ENCODE results near the gene CHPT1.
"Not testable (repeated sequence)": the region's sequence is repeated elsewhere in the genome, so short reads cannot be mapped to it uniquely, and the experiment has no call there.

The CHPT1 gene

DNA sequence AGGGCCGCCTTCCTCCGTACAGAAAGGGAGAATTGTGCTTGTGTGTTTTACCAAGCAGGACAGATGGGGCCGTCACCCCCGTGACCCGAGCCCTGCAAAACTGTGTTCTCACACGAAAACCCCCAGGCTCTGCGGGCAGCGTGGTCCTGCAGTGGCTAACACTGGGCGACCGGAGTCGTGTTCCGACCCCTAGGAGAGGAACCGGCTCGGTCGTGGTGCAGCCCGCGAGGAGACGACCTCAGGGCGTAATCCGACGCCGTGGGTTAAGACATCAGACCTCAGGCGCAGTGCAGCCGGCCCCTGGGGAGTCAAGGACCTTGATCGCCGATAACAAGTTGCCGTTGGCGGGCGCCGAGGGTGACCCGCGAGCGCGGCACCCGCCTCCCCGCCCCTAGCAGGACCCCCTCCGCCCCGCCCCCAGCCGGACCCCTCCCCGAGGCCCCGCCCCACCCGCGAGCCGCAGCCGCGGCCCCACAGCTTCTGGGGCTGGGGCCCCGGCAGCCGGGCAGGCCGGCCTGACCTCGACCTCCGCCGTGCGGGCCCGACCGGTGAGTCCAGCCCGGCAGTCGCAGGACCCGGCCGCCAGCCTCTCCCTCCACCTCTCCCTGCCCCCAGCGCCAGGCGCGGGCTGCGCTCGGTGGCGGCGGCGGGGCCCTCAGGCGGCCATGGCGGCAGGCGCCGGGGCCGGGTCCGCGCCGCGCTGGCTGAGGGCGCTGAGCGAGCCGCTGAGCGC is at the start of gene CHPT1:
Gene CHPT1 (plus strand): TSS at position 444 of the 733 bp plus-strand sequence. CDS start 222 bp downstream, at position 666.
- DNase-seq (ENCODE audit: low read depth in 2 of 2), result peak; percentile 30 to 49

- DNase-seq (ENCODE audit: low read depth in 2 of 2), result no peak
Observed at GRCh38 chr12:101647711-101648110, 49.7 kb upstream of the CHPT1 start.

- DNase-seq (ENCODE audit: low read depth in 2 of 2), result no peak
Observed at GRCh38 chr12:101648195-101648594, 49.2 kb upstream of the CHPT1 start.

- DNase-seq (ENCODE audit: low read depth in 2 of 2), result no peak
Observed at GRCh38 chr12:101650346-101651117, 46.9 kb upstream of the CHPT1 start.

GRCh38 chr12:101653030-101653429 is 44.4 kb upstream of the CHPT1 start:
- no peak for DNase-seq (ENCODE audit: low read depth in 2 of 2)

- no peak for DNase-seq (ENCODE audit: low read depth in 2 of 2)
Observed at GRCh38 chr12:101653503-101653902, 43.9 kb upstream of the CHPT1 start.

- DNase-seq (ENCODE audit: low read depth in 2 of 2), result no peak
Observed at GRCh38 chr12:101654442-101654841, 43.0 kb upstream of the CHPT1 start.

DNA sequence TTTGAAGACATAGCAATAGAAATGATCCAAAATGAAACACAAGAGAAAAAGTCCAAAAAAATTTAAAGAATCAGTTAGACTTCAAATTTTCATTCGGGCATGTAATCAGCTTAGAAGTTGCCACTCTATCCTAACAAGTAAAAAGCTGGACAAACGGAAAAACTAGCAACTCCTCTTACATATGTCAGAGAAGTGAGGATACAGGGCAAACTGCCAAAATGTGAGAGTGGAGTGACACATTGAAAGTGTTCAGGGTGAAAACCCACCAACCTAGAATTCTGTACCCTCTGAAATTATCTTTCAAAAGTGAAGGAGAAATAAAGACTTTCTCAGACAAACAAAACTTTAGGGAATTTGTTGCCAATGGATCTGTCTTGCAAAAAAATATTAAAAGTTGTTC is 42.0 kb upstream of the CHPT1 start:
- no peak for DNase-seq (ENCODE audit: low read depth in 2 of 2)

DNA sequence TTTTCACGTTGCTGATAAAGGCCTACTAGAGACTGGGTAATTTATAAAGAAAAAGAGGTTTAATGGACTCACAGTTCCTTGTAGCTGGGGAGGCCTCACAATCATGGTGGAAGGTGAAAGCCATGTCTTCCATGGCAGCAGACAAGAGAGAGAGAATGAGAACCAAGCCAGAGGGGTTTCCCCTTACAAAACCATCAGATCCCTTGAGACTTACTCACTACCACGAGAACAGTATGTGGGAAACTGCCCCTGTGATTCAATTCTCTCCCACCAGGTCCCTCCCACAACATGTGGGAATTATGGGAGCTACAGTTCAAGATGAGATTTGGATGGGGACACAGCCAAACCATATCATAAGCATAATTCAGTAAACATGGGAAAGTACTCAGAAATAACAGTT is 36.8 kb upstream of the CHPT1 start:
- not testable (repeated sequence) for DNase-seq (ENCODE audit: low read depth in 2 of 2)

DNA sequence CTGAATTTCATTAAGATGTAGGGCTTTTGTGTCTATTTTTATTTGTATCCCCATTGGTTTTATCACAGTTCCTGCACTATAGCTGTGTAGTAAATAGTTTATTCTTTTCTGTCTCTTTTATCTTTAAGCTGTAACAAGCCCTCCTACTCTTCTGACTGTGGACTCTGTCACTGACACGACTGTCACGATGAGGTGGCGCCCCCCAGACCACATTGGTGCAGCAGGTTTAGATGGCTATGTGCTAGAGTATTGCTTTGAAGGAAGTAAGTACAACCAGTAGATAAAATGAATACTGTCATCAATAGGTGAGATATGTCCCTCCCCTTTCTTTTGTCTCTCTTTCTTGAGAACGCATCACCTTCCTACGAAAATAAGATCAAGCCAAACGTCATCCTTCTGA is 34.1 kb upstream of the CHPT1 start:
- no peak for DNase-seq (ENCODE audit: low read depth in 2 of 2)

GRCh38 chr12:101664992-101665391 is 32.4 kb upstream of the CHPT1 start:
- no peak for DNase-seq (ENCODE audit: low read depth in 2 of 2)

GRCh38 chr12:101666052-101666728 is 31.2 kb upstream of the CHPT1 start:
- no peak for DNase-seq (ENCODE audit: low read depth in 2 of 2)

DNA sequence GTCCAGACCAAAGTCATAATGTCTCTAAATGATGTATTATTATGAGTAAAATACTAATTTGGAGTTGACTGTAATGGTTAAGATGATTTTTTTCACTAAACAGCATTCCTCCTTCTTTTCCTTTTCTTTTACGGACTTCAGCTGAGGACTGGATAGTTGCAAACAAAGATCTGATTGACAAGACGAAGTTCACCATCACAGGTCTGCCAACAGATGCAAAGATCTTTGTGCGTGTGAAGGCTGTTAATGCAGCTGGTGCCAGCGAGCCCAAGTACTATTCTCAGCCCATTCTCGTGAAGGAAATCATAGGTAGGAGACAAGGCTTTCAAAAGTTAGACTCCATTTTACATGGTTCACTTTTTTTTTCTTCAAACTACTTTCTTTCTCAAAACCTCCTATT is 29.8 kb upstream of the CHPT1 start:
- no peak for DNase-seq (ENCODE audit: low read depth in 2 of 2)

GRCh38 chr12:101670007-101670671 is 27.3 kb upstream of the CHPT1 start:
- no peak for DNase-seq (ENCODE audit: low read depth in 2 of 2)

- no peak for DNase-seq (ENCODE audit: low read depth in 2 of 2)
Observed at GRCh38 chr12:101671157-101671791, 26.2 kb upstream of the CHPT1 start.

DNA sequence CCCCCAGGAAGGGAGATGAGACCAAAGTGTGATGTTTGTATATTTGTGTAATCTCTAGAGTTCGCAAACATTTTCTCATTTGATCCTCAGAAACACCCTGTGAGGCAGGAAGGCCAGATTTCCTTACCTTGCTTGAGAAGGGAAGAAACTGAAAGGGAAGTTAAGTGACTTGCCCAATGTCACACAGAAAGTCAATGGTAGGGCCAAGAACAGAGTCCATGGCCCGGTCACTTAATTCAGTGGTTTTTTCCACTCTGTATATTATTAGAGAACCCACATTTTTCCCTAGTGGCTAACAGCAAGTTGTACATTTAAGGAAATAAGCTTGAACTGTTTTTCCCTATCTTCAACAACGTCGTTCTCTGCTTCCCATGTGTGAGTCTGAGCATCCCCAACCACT is 25.6 kb upstream of the CHPT1 start:
- DNase-seq (ENCODE audit: low read depth in 2 of 2), result no peak

- no peak for DNase-seq (ENCODE audit: low read depth in 2 of 2)
Observed at GRCh38 chr12:101675555-101675954, 21.9 kb upstream of the CHPT1 start.

- DNase-seq (ENCODE audit: low read depth in 2 of 2), result not testable (repeated sequence)
Observed at GRCh38 chr12:101676497-101676896, 20.9 kb upstream of the CHPT1 start.

GRCh38 chr12:101678081-101678480 is 19.4 kb upstream of the CHPT1 start:
- no peak for DNase-seq (ENCODE audit: low read depth in 2 of 2)

DNA sequence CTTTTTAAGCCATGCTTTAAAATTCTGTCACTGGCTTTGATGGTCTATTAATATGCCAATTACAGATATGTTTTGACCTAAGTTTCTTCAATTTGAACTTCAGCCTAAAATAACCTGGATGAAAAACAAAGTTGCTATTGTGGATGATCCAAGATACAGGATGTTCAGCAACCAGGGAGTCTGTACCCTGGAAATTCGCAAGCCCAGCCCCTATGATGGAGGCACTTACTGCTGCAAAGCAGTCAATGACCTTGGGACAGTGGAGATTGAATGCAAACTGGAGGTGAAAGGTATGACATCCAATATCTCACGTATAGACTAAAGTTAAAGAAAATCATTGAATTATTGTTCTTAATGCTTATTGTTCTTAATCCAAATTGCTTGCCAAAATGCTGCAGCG is 17.2 kb upstream of the CHPT1 start:
- no peak for DNase-seq (ENCODE audit: low read depth in 2 of 2)

GRCh38 chr12:101680647-101681046 is 16.8 kb upstream of the CHPT1 start:
- no peak for DNase-seq (ENCODE audit: low read depth in 2 of 2)

DNA sequence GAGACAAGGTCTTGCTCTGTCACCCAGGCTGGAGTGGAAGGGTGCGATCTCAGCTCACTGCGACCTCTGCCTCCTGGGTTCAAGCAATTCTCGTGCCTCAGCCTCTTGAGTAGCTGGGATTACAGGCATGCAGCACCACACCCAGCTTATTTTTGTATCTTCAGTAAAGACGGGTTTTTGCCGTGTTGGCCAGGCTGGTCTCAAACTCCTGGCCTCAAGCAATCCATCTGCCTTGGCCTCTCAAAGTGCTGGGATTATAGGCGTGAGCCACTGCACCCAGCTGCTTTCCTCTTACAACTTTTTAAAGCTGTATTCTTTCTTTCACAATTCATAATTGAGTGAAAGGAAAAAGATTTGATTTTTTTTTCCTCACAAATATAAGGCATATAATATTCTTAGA is 15.8 kb upstream of the CHPT1 start:
- not testable (repeated sequence) for DNase-seq (ENCODE audit: low read depth in 2 of 2)

Data from stimulated activated CD4-positive, alpha-beta T cell treated with anti-CD3 and anti-CD28 coated beads, Interleukin-15, amount 100 ng/mL, for 48 hours (primary cell).